GM12872 (cell line): ENCODE data around the gene MCM5.

Experiments
- CTCF ChIP-seq: IDR thresholded peaks from 3 replicates; pipeline ENCODE4 v1.5.1; 2011; ENCODE audit warnings: low read depth, mild to moderate bottlenecking, low read length, moderate library complexity; ENCODE audit not compliant: insufficient read depth

Gene MCM5

GRCh38 chr22:35454416-35455054 is 54.6 kb downstream of the MCM5 start:
- no peak for TF ChIP-seq CTCF

GRCh38 chr22:35455529-35455928 is 55.6 kb downstream of the MCM5 start:
- no peak for TF ChIP-seq CTCF

GRCh38 chr22:35456757-35457156 is 56.8 kb downstream of the MCM5 start:
- TF ChIP-seq CTCF: no peak

- no peak for TF ChIP-seq CTCF
These were observed 58.0 kb downstream of the MCM5 start for GRCh38 chr22:35457729-35458546.

GRCh38 chr22:35458547-35459422 is 58.8 kb downstream of the MCM5 start:
- no peak for TF ChIP-seq CTCF

- TF ChIP-seq CTCF: no peak
These were observed 59.5 kb downstream of the MCM5 start for GRCh38 chr22:35459423-35459894.

- no peak for TF ChIP-seq CTCF
These were observed 60.7 kb downstream of the MCM5 start for GRCh38 chr22:35460688-35461087.
